Measurements from ENCODE around the gene MRGPRG. TPM values are rescaled to one million over a fixed set of nuclear protein-coding genes. Genes with fewer than 3 reads are reported as not detected.

Gene MRGPRG
- total and polyA plus RNA-seq, 5 donors, result not detected

DNA sequence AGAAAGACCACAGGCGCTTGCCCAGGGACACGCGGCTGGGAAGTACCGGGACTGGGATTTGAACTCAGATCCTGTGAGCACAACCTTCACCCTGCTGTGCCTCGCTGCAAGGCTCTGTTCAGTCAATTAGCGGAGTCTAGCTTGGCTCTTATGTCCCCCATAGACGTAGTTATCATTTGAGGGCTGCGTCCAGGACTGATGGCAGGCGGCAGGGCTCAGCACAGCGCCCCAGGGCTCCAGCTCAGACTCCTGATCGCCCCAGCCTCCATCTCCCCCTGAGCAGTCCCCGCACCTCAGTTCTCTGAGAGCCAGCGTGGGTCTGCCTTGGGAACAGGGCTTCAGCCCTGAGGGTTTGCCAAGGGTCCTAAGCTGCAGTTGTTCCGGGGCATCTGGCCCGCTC, 19.8 kb downstream of the MRGPRG start:
- WGBS, result 81% methylated on average over 15 of the region's 15 CpGs
- intact Hi-C loops (cut with DNase I), result no loop called here
- Histone ChIP-seq H3K27ac (ENCODE audit: low read length) (no peak overlapping the region), H3K4me3 (ENCODE audit: low read length) (no peak overlapping the region), H3K4me1 (ENCODE audit: control insufficient read depth, insufficient read depth, low read length) (no peaks in the 10 kb centered on the region), H3K27me3 (ENCODE audit: control insufficient read depth, insufficient read depth) (no peaks in the 10 kb centered on the region), H3K9me3 (ENCODE audit: control insufficient read depth, low read length) (no peaks in the 10 kb centered on the region)
- ATAC-seq (no peak), DNase-seq (no peak)

DNA sequence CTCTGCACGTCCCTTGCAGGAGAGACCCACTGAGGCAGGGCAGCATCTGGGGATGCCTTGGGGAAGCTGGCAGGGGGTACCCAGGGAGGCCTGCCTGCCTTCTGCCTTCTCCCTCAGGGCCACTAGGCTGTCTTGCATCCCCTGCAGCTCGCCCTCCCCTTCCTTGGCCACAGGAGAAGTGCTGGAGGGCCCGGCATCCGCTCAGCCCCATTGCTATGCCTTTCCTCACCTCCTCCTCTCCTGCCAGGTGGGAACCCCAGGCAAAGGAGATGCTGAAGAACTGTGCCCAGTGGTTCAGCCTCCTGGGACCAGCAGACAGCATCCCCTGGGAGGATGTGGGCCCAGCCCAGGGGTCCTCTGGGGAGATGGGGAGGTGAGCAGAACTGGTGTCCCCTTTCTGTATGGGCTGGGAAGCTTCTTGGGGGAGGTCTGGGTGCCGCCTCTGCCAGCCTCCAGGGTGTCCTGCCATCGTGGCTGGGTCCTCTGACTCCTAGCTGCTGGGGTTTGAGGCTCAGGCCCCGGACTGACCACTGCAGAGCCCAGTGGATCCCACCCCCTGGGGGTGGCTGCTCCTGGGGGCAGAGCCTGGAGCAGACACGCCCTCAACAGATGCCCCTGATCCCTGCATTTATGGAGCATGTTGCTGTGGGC, 20.6 kb downstream of the MRGPRG start:
- Histone ChIP-seq H3K4me3 (ENCODE audit: low read length) (no peak overlapping the region), H3K4me1 (ENCODE audit: control insufficient read depth, insufficient read depth, low read length) (no peaks in the 10 kb centered on the region), H3K27ac (ENCODE audit: low read length) (no peak overlapping the region), H3K27me3 (ENCODE audit: control insufficient read depth, insufficient read depth) (no peaks in the 10 kb centered on the region), H3K9me3 (ENCODE audit: control insufficient read depth, low read length) (no peaks in the 10 kb centered on the region)
- DNase-seq (no peak), ATAC-seq (no peak)
- 77% methylated on average over 8 of the region's 8 CpGs for WGBS
- intact Hi-C loops (cut with DNase I), result no loop called here

DNA sequence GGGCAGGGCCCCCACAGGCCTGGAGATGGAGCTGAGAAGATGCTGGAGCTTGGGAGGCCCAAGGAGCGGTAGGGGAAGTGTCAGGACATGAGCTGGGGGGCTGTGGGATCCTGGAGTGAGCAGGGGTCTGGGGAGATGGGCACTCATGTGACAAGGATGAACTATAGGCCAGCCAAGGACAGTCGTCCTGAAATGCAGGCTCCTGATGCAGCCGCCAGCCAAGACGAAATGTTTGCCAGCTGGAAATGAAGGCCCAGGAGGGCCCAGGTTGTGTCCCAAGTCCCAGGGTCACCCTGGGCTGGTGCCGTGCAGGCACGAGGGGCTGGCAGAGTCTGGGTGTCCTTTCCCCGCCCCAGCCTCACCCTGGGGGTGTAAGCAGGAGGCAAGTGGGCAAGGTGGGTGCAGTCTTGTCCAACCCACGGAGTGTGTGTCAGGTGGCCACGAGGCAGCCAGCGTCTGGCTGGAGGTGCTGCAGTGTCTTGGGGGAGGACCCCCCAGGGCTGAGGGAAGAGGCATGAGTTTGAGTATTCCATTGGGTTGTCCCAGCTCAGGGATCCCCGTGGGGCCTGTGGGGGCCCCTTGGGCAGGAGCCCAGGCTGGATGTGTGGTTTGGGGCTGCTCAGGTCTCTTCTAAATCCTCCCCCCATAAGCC, 21.4 kb downstream of the MRGPRG start:
- ATAC-seq (no peak), DNase-seq (no peak)
- Histone ChIP-seq H3K4me1 (ENCODE audit: control insufficient read depth, insufficient read depth, low read length) (no peaks in the 10 kb centered on the region), H3K27ac (ENCODE audit: low read length) (no peak overlapping the region), H3K4me3 (ENCODE audit: low read length) (no peak overlapping the region), H3K27me3 (ENCODE audit: control insufficient read depth, insufficient read depth) (no peaks in the 10 kb centered on the region), H3K9me3 (ENCODE audit: control insufficient read depth, low read length) (no peaks in the 10 kb centered on the region)
- 88% methylated on average over 11 of the region's 11 CpGs for WGBS
- intact Hi-C loops (cut with DNase I), result no loop called here

DNA sequence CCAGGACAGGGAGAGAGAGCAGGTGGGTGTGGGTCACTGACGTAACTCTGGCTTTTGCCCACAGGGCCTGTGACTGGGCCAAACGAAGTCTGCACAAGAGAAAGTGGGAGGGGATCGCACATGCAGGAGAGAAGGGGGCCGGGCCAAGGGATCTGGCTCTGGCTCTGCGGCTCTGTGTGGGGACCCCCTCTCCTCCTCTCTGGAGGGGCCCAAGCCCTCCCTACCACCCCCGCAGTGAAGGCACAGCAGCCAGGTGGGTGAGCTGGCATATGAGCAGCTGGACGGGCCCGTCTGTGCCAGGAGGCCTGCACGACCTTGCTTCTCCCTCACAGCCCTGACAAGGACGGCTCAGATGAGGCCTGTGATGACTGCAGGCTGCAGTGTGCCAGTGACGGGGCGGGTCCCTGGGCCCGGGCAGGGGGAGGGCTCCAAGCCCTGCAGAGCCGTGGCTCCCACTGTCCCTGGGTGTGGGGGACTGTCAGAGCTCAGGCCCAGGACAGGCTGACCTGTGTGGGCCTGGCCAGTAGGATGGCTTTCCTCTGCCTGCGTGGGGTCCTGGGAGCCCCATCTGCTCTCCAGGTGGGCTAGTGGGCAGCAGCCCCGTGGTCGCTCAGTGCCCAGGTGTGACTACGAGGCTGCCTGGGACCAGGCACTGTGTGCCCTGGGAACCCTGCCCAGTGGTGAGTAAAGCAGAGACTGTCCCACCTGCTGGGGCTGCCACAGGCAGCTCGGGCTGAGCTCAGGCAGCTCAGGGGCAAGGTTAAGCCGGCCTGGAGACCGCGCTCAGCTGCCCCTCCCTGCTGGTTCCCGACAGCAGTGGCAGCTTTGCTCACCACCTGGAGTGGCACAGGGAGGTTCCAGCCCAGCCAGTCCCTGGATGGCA, 22.2 kb downstream of the MRGPRG start:
- H3K9me3 ChIP-seq (ENCODE audit: control insufficient read depth, low read length), result no peaks in the 10 kb centered on the region
- no peak for ATAC-seq
- DNase-seq, result no peak
- WGBS, result 84% methylated on average over 23 of the region's 23 CpGs
- no peaks in the 10 kb centered on the region for H3K27me3 ChIP-seq (ENCODE audit: control insufficient read depth, insufficient read depth)
- no peak overlapping the region for H3K4me3 ChIP-seq (ENCODE audit: low read length)
- intact Hi-C loops (cut with DNase I), result no loop called here
- no peaks in the 10 kb centered on the region for H3K4me1 ChIP-seq (ENCODE audit: control insufficient read depth, insufficient read depth, low read length)
- H3K27ac ChIP-seq (ENCODE audit: low read length), result no peak overlapping the region

DNA sequence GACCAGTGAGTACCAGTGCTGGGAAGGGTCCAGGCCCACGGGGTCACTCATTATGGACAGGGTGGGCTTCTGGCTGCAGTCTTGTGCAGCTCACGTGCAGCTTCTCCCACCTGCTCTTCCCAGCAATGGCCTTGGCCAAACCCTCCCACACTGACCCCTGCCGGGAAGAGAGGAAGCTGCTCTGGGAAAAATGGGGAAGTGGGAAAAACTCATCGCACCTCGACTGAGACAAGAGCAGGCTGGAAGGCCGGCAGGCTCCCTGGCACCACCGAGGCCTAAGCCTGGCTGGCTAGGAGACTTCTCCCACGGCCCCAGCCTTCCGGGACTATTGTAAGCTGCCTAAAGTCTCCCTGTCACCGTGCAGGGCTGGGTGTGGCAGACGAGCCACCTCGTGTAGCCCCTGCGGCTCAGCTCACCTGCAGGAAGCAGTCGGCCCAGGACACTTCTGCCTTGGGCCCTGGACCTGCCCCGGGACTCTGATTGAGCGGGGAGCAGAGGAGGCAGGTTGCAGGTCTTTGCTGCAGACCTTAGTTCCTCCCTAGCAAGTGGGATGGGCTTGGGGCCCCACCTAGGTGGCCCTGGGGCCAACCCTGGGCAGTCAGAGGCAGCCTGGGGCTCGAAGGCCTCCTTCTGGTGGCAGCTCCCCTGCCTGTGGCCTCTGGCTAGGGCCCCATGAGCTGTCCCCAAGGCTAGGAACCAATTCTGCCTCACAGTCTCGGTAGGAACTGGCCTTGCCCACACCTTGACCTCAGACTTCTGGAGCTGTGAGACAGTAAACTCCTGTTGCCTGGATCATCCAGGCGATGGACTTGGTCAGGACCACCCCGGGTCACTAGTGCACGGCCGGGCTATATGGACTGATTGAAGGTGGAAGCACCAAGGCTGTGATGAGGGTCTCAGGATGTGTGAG, 23.1 kb downstream of the MRGPRG start:
- Histone ChIP-seq H3K27me3 (ENCODE audit: control insufficient read depth, insufficient read depth) (no peaks in the 10 kb centered on the region), H3K4me3 (ENCODE audit: low read length) (no peak overlapping the region), H3K27ac (ENCODE audit: low read length) (no peak overlapping the region), H3K4me1 (ENCODE audit: control insufficient read depth, insufficient read depth, low read length) (no peaks in the 10 kb centered on the region), H3K9me3 (ENCODE audit: control insufficient read depth, low read length) (no peaks in the 10 kb centered on the region)
- intact Hi-C loops (cut with DNase I), result no loop called here
- DNase-seq, result peak in 1 of 3 donors; percentile 57
- peak in 1 of 2 donors; percentile 32 for ATAC-seq
- WGBS, result 62% methylated on average over 22 of the region's 22 CpGs

DNA sequence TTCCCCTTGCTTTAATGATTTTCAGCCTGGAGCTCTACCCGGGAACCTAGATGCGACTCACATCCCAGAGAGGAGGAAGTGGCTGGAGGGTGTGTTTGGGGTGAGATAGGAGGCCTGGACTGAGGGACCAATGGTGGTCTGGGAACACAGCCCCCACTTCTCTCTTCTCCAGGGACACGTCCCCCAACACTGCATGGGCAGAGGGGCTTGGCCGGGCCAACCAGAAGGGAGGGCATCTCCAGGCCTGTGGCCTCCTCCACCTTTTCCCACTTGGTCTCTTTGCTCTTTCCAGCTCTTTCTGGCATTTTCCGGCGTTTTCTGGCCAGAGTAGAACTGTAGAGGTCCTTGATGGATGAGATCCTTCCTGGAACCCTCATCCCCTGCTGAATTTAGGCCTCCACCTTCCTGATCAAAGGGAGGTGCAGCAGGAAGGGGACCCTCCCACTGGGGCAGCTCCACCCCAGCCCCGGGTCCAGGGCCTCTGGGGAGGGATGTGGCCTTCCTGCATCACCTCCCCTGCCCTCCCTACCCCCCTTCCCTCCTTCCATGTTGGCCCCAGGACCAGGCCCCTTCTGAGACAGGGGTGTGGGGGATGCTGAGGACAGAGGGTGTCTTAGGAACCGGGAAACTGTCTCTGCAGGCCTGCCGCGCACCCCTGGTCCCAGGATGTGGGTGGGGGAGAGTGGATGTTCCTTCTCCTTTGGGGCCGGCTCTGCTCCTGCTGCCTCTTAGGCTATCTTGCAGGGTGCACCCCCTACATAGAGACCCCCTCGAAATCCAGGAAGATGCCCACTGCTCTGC, 24.4 kb downstream of the MRGPRG start:
- no peaks in the 10 kb centered on the region for H3K27me3 ChIP-seq (ENCODE audit: control insufficient read depth, insufficient read depth)
- ATAC-seq, result no peak
- no peak overlapping the region for H3K4me3 ChIP-seq (ENCODE audit: low read length)
- DNase-seq, result no peak
- no peaks in the 10 kb centered on the region for H3K9me3 ChIP-seq (ENCODE audit: control insufficient read depth, low read length)
- intact Hi-C loops (cut with DNase I), result no loop called here
- no peak overlapping the region for H3K27ac ChIP-seq (ENCODE audit: low read length)
- no peaks in the 10 kb centered on the region for H3K4me1 ChIP-seq (ENCODE audit: control insufficient read depth, insufficient read depth, low read length)
- 68% methylated on average over 12 of the region's 12 CpGs for WGBS

DNA sequence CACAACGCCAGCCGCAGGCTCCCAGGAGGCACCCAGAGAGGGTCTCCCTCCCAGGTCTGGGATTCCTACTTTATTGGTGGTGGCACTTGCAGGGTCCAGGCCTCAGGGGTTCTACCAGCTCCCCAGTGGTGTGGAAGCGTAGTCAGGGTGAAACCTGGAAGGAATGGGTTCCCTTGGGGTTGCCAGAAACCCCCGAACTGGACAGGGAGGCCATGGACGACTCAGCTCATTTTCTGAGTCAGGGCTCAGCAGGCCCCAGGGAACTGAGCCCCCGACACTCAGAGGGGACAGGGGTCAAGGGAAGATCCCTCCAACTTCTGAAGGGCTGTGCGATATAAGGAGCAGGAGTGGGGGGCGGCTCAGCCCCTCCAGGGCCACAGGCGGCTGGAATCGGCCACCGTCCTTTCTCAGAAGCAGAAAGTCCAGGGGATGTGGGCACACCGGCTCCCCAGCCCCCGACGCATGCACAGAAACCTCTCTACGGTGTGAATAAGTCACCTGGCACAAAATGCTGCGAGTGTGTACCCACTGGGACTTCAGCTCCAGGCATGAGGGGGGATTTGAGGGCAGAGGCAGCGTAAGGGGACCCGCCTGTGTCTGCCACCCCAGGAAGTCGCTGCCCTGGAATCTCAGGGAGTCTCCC, 25.1 kb downstream of the MRGPRG start:
- H3K4me3 ChIP-seq (ENCODE audit: low read length), result no peak overlapping the region
- no peaks in the 10 kb centered on the region for H3K9me3 ChIP-seq (ENCODE audit: control insufficient read depth, low read length)
- intact Hi-C loops (cut with DNase I), result no loop called here
- WGBS, result 89% methylated on average over 19 of the region's 19 CpGs
- H3K27me3 ChIP-seq (ENCODE audit: control insufficient read depth, insufficient read depth), result no peaks in the 10 kb centered on the region
- no peak for DNase-seq
- no peak for ATAC-seq
- H3K4me1 ChIP-seq (ENCODE audit: control insufficient read depth, insufficient read depth, low read length), result no peaks in the 10 kb centered on the region
- no peak overlapping the region for H3K27ac ChIP-seq (ENCODE audit: low read length)

DNA sequence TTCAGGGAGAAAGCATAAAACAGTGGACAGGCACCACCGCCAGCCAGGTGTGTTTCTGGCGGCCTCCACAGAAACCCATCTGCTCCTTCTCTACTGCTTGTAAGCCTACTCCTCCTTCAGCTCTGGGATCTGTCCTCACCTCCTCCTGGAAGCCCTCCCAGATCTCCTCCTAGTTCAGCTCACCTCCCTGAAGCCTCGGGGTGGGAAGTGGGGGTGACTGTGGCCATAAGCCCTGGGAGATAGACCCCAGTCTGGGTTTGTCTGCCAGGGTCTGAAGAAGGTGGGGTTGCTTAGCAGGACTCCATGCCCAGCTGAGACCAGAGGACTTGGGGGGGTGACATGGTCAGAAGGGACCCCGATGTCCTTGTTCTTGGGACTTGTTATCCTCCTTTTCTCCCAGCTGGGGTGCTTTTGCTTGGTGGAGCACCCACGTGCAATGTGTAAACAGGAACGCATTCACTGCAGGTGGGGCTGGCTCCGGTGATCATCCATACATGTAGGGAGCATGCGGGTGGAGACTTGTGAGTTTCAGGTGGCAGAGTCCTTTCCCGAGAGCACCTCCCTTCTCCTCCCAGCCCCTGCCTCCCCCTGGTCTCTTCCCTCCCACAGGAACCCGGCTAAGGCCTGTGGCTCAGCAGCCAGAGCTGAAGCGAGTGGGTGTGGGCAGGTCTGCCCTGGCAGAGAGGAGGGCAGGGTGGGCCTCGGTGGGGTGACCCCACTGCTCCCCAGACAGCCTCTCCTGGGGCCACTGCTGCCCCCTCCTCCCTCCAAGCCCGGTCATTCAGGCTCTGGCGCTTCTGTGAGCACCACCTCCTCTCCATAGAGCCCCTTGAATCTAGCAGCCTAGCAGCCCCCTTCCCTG, 25.9 kb downstream of the MRGPRG start:
- 87% methylated on average over 14 of the region's 14 CpGs for WGBS
- no peaks in the 10 kb centered on the region for H3K4me1 ChIP-seq (ENCODE audit: control insufficient read depth, insufficient read depth, low read length)
- DNase-seq, result no peak
- H3K9me3 ChIP-seq (ENCODE audit: control insufficient read depth, low read length), result no peaks in the 10 kb centered on the region
- no peak overlapping the region for H3K4me3 ChIP-seq (ENCODE audit: low read length)
- H3K27ac ChIP-seq (ENCODE audit: low read length), result no peak overlapping the region
- no peaks in the 10 kb centered on the region for H3K27me3 ChIP-seq (ENCODE audit: control insufficient read depth, insufficient read depth)
- intact Hi-C loops (cut with DNase I), result no loop called here
- no peak for ATAC-seq

DNA sequence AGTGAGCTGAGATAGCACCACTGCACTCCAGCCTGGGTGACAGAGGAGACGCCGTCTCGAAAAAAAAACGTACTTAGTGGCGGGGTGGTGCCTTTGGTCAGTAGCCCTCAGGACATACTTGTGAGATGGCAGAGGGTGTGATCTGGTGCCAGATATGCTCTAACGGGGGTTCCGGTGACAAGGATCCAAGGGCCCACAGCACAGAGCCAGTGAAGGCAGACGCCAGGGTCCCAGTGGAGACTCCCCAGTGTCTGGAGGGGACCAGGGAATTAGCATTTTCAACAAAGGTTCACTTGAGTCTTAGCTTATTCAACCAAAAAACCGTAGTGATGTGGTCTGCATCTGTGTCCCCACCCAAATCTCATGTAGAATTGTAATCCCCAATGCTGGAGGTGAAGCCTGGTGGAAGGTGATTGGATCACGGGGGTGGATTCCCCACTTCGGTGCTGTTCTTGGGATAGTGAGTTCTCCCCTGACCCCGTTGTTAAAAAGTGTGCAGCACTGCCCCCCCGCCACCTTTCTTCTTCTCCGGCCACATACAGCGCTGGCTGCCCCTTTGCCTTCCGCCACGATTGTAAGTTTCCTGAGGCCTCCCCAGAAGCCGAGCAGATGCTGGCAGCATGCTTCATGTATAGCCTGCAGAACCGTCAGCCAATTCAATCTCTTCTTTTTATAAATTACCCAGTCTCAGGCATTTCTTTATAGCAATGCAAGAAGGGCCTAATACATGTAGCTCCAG, 26.9 kb downstream of the MRGPRG start:
- WGBS, result 94% methylated on average over 19 of the region's 19 CpGs
- no peak overlapping the region for H3K27ac ChIP-seq (ENCODE audit: low read length)
- no peak overlapping the region for H3K4me3 ChIP-seq (ENCODE audit: low read length)
- ATAC-seq (no peak), DNase-seq (no peak)
- H3K9me3 ChIP-seq (ENCODE audit: control insufficient read depth, low read length), result no peaks in the 10 kb centered on the region
- H3K4me1 ChIP-seq (ENCODE audit: control insufficient read depth, insufficient read depth, low read length), result no peaks in the 10 kb centered on the region
- intact Hi-C loops (cut with DNase I), result no loop called here
- no peaks in the 10 kb centered on the region for H3K27me3 ChIP-seq (ENCODE audit: control insufficient read depth, insufficient read depth)
